Karpas-422 (cell line): Measurements from ENCODE around the gene ANO9. TPM values are rescaled to one million over a fixed set of nuclear protein-coding genes. Genes with fewer than 3 reads are reported as not detected.
"Not testable (repeated sequence)": the region's sequence is repeated elsewhere in the genome, so short reads cannot be mapped to it uniquely, and the experiment has no call there.

ENCODE experiments used
- DNase-seq: peaks from one replicate; pipeline ENCODE4 v3.0.0-alpha.2; 2015
- H2AFZ ChIP-seq: fragments of 200-600 bp; sonication (generic); 2 replicates; pipeline ENCODE4 v1.6.1; 2014; ENCODE audit warnings: antibody characterized with exemption, low read length, mixed read lengths
- H3K27ac ChIP-seq: fragments of 200-600 bp; sonication (generic); 2 replicates; pipeline ENCODE4 v1.5.1; 2014; ENCODE audit warnings: mild to moderate bottlenecking, low read length, moderate library complexity
- H3K27me3 ChIP-seq: fragments of 200-600 bp; sonication (generic); 2 replicates; pipeline ENCODE4 v1.6.1; 2014; ENCODE audit warnings: low read length, mixed read lengths
- H3K36me3 ChIP-seq: fragments of 200-600 bp; sonication (generic); 2 replicates; pipeline ENCODE4 v1.6.1; 2014; ENCODE audit warnings: low read length, mixed read lengths; ENCODE audit not compliant: insufficient read depth
- H3K4me1 ChIP-seq: fragments of 200-600 bp; sonication (generic); 2 replicates; pipeline ENCODE4 v1.6.1; 2014; ENCODE audit warnings: mild to moderate bottlenecking, low read length, mixed read lengths
- H3K4me2 ChIP-seq: fragments of 200-600 bp; sonication (generic); 2 replicates; pipeline ENCODE4 v1.6.1; 2014; ENCODE audit warnings: low read length, low read depth, mild to moderate bottlenecking; ENCODE audit not compliant: poor library complexity, severe bottlenecking
- H3K4me3 ChIP-seq: fragments of 200-600 bp; sonication (generic); 2 replicates; pipeline ENCODE4 v1.5.1; 2014; ENCODE audit warnings: mild to moderate bottlenecking, antibody characterized with exemption, low read length, mixed read lengths
- H3K79me2 ChIP-seq: fragments of 200-600 bp; sonication (generic); 2 replicates; pipeline ENCODE4 v1.6.1; 2014; ENCODE audit warnings: mild to moderate bottlenecking, low read length, mixed read lengths
- H3K9ac ChIP-seq: fragments of 200-600 bp; sonication (generic); 2 replicates; pipeline ENCODE4 v1.6.0; 2014; ENCODE audit warnings: low read length
- H3K9me2 ChIP-seq: fragments of 200-600 bp; sonication (generic), shearing (Covaris generic); replicated peaks from 2 replicates; pipeline ENCODE4 v1.6.0; 2014; ENCODE audit warnings: mild to moderate bottlenecking, low read length, moderate library complexity; ENCODE audit not compliant: insufficient read depth
- H3K9me3 ChIP-seq: fragments of 300-700, 200-600 bp; sonication (generic); 2 replicates; pipeline ENCODE4 v1.6.1; 2014; ENCODE audit warnings: low read length, mixed read lengths
- H4K20me1 ChIP-seq: fragments of 200-600 bp; sonication (generic); 2 replicates; pipeline ENCODE4 v1.6.1; 2014; ENCODE audit warnings: mild to moderate bottlenecking, antibody characterized with exemption, low read length, low read depth; ENCODE audit not compliant: insufficient read depth
- total RNA-seq: library from RNA; depleted of rRNA; stranded (reverse); fragments of >200 nt; shearing (Covaris generic); gene quantifications from 2 replicates; pipeline ENCODE4 v1.2.3, GENCODE V29; 2014; ENCODE audit warnings: low replicate concordance

ANO9 gene
- total RNA-seq, 1 experiment from 2014 or later = 1.4 TPM

DNA sequence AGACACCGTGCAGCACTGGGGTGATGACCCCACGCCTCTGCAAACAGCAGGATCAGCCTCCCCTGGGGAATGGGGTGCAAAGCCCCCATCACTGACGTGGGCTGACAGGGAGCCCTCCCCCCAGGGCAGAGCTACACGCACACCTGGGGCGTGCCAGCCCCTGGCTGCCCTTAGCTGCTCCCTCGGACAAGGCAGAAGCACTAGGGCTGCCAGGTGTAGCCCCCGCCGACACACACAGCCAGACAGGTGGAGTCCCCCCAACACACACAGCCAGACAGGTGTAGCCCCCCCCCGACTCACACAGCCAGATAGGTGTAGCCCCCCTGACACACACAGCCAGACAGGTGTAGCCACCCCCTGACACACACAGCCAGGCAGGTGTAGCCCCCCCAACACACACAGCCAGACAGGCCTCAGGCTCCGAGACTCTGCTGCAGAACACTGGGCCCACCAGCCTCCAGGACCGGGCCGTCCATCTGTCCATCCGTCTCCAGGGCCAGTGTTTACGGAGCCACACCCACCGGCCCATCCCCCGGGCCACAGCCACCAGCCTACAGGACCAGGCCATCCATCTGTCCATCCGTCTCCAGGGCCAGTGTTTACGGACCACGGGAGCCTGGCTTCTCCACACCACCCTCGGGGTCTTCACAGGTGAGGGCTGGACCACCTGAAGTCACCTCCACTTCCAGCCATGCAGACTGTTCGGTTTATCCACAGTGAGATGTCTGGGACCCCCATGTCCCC lies 3.5 kb downstream of the ANO9 start:
- Histone ChIP-seq H3K4me1 (no peaks in the 10 kb centered on the region), H3K4me3 (no peak overlapping the region), H3K36me3 (no peaks in the 10 kb centered on the region), H3K9me2 (no peaks in the 10 kb centered on the region), H3K4me2 (no peak overlapping the region), H3K27me3 (no peaks in the 10 kb centered on the region), H3K9ac (no peak overlapping the region), H4K20me1 (no peaks in the 10 kb centered on the region), H3K79me2 (no peaks in the 10 kb centered on the region), H3K9me3 (no peaks in the 10 kb centered on the region), H2AFZ (no peak overlapping the region), H3K27ac (no peak overlapping the region)
- DNase-seq = no peak

- Histone ChIP-seq H3K27me3 (no peaks in the 10 kb centered on the region), H3K4me1 (no peaks in the 10 kb centered on the region)
- DNase-seq = no peak
These were observed 4.5 kb downstream of the ANO9 start for GRCh38 chr11:437228-437870.

GRCh38 chr11:434999-435740 lies 6.6 kb downstream of the ANO9 start:
- H3K27ac ChIP-seq, H3K4me2 ChIP-seq, H4K20me1 ChIP-seq: not testable (repeated sequence)

More at GRCh38 chr11:437228-437870, 4.5 kb downstream of the ANO9 start:
- H3K9me3 ChIP-seq = no peaks in the 10 kb centered on the region
- H3K79me2 ChIP-seq = no peaks in the 10 kb centered on the region
- no peak overlapping the region for H3K4me2 ChIP-seq
- H3K9ac ChIP-seq = no peak overlapping the region
- no peaks in the 10 kb centered on the region for H4K20me1 ChIP-seq
- H3K4me3 ChIP-seq = no peak overlapping the region
- H3K27ac ChIP-seq = no peak overlapping the region
- H2AFZ ChIP-seq = no peak overlapping the region
- no peaks in the 10 kb centered on the region for H3K9me2 ChIP-seq
- no peaks in the 10 kb centered on the region for H3K36me3 ChIP-seq

GRCh38 chr11:434496-434895 lies 7.3 kb downstream of the ANO9 start:
- H3K27ac ChIP-seq = no peak overlapping the region
- DNase-seq = no peak
- no peak overlapping the region for H3K4me3 ChIP-seq
- H3K79me2 ChIP-seq = no peaks in the 10 kb centered on the region
- no peaks in the 10 kb centered on the region for H3K9me2 ChIP-seq
- H3K9me3 ChIP-seq = no peaks in the 10 kb centered on the region
- H3K4me2 ChIP-seq = no peak overlapping the region
- H3K36me3 ChIP-seq = no peaks in the 10 kb centered on the region
- no peaks in the 10 kb centered on the region for H4K20me1 ChIP-seq
- no peaks in the 10 kb centered on the region for H3K27me3 ChIP-seq
- H3K4me1 ChIP-seq = no peaks in the 10 kb centered on the region
- no peak overlapping the region for H3K9ac ChIP-seq
- no peak overlapping the region for H2AFZ ChIP-seq

More at GRCh38 chr11:434999-435740, 6.6 kb downstream of the ANO9 start:
- H3K9me3 ChIP-seq, DNase-seq, H3K4me1 ChIP-seq, H3K27me3 ChIP-seq, H3K9me2 ChIP-seq, H2AFZ ChIP-seq, H3K36me3 ChIP-seq, H3K79me2 ChIP-seq, H3K4me3 ChIP-seq, H3K9ac ChIP-seq: not testable (repeated sequence)

DNA sequence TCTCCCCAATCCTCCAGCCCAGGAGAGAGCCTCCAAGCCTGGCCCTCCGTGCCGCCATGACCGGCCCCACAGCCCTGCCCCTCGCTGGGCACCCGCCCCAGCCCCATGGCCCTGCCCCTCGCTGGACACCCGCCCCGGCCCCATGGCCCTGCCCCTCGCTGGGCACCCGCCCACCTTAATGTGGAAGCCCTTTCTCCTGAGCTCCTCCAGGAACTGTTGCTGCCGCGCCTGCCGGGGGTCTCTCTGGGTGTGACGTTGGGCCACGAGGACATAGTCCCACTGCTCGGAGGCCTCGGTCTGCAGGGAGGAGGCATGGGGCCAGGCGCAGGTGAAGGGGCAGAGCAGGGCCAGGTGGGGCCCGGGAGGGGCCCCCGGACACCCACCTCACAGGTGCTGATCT lies 8.2 kb downstream of the ANO9 start:
- Histone ChIP-seq H3K9me2 (no peaks in the 10 kb centered on the region), H3K9ac (no peak overlapping the region), H3K79me2 (no peaks in the 10 kb centered on the region), H3K36me3 (no peaks in the 10 kb centered on the region), H3K4me3 (no peak overlapping the region), H2AFZ (no peak overlapping the region), H3K27ac (no peak overlapping the region), H3K4me2 (no peak overlapping the region), H3K9me3 (no peaks in the 10 kb centered on the region), H4K20me1 (no peaks in the 10 kb centered on the region), H3K4me1 (no peaks in the 10 kb centered on the region), H3K27me3 (no peaks in the 10 kb centered on the region)
- no peak for DNase-seq

DNA sequence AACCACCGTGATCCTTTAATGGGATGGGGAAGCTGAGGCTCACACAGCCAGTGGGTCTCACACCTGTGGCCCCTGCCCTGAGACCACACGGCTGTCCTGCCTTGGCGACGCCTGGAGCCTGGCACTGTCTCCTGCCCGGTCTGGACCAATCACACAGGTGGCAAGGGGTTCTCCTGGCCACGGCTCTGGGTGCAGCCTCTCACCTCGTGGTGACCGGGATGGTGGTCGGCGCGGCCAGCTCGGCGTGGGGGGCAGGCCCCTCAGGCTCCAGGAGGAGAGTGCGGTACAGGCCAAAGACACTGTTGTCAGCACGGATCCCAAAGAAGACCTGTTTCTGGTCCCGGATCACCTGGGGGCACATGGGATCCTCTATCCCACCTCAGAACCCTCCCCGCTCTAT lies 8.7 kb downstream of the ANO9 start:
- no peaks in the 10 kb centered on the region for H3K79me2 ChIP-seq
- no peak overlapping the region for H3K9ac ChIP-seq
- H4K20me1 ChIP-seq = no peaks in the 10 kb centered on the region
- H3K4me2 ChIP-seq = no peak overlapping the region
- H3K4me1 ChIP-seq = no peaks in the 10 kb centered on the region
- no peaks in the 10 kb centered on the region for H3K36me3 ChIP-seq
- H3K9me3 ChIP-seq = no peaks in the 10 kb centered on the region
- no peaks in the 10 kb centered on the region for H3K9me2 ChIP-seq
- H3K27me3 ChIP-seq = no peaks in the 10 kb centered on the region
- DNase-seq = no peak
- H3K4me3 ChIP-seq = no peak overlapping the region
- no peak overlapping the region for H2AFZ ChIP-seq
- H3K27ac ChIP-seq = no peak overlapping the region

DNA sequence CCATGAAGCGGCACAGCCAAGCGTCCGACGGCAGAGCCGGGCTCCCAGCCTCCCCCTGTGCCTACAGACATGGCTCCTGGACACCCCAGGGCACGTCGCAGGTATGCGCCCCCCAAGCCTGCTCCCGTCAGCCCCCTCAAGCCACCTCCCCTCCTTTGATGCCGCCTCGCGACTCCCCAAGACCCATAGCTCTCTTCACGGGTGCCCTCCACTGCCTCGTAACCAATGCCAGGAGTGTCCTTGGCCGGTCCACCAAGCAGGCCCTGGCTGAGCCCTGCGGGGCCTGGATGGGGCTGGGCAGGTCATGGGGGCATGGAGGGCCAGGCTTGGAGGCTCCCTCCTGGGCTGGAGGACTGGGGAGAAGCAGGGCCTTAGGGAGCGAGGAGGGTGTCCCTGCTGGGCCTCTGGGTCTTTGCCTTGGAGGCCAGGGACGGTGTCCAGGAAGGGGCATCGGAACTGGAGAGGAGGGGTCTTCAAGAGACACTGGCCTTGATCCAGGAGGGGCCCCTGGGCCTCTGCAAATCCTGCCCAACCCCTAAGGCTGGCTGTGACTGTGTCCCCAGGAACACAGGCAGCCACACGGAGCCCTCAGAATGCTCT lies 9.2 kb downstream of the ANO9 start:
- Histone ChIP-seq H3K79me2 (no peaks in the 10 kb centered on the region), H2AFZ (no peak overlapping the region), H3K27ac (no peak overlapping the region), H4K20me1 (no peaks in the 10 kb centered on the region), H3K9ac (no peak overlapping the region), H3K4me2 (no peak overlapping the region), H3K9me2 (no peaks in the 10 kb centered on the region), H3K36me3 (no peaks in the 10 kb centered on the region), H3K9me3 (no peaks in the 10 kb centered on the region), H3K4me3 (no peak overlapping the region), H3K27me3 (no peaks in the 10 kb centered on the region), H3K4me1 (no peaks in the 10 kb centered on the region)
- DNase-seq = no peak

- H3K9me2 ChIP-seq = no peaks in the 10 kb centered on the region
- no peak overlapping the region for H3K4me3 ChIP-seq
- no peaks in the 10 kb centered on the region for H3K36me3 ChIP-seq
- H3K9ac ChIP-seq = no peak overlapping the region
- no peaks in the 10 kb centered on the region for H3K79me2 ChIP-seq
- H3K4me2 ChIP-seq = no peak overlapping the region
- H3K27me3 ChIP-seq = no peaks in the 10 kb centered on the region
- H2AFZ ChIP-seq = no peak overlapping the region
- H3K4me1 ChIP-seq = no peaks in the 10 kb centered on the region
- H4K20me1 ChIP-seq = no peaks in the 10 kb centered on the region
- H3K9me3 ChIP-seq = no peaks in the 10 kb centered on the region
- no peak for DNase-seq
- no peak overlapping the region for H3K27ac ChIP-seq
These were observed 9.9 kb downstream of the ANO9 start for GRCh38 chr11:431921-432320.
